HG02970 (cell line): Measurements from ENCODE around the gene ROR2.
A peak's percentile ranks its signal among the peaks of the same experiment; 100 is the strongest.

ENCODE experiments used
- ATAC-seq: cut with Tn5 transposase; IDR thresholded peaks from one replicate; pipeline ENCODE4 v1.9.1; 2021; ENCODE audit warnings: mild to moderate bottlenecking, moderate library complexity, moderate number of reproducible peaks; ENCODE audit not compliant: unreplicated experiment, low FRiP score

Gene ROR2

DNA sequence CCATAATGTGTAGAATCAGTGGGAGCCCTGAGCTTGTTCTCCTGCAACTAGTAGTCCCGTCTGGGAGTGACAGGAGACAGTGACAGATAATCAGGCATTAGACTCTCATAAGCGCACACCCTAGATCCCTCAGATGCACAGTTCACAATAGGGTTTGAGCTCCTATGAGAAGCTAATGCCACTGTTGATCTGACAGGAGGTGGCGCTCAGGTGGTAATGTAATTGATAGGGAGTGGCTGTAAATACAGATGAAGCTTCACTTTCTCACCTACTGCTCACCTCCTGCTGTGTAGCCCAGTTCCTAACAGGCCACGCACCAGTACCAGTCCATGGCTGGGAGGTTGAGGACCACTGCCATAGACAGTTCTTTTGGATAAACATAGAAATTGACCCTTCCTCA, 188.7 kb downstream of the ROR2 start:
- no peak for ATAC-seq

DNA sequence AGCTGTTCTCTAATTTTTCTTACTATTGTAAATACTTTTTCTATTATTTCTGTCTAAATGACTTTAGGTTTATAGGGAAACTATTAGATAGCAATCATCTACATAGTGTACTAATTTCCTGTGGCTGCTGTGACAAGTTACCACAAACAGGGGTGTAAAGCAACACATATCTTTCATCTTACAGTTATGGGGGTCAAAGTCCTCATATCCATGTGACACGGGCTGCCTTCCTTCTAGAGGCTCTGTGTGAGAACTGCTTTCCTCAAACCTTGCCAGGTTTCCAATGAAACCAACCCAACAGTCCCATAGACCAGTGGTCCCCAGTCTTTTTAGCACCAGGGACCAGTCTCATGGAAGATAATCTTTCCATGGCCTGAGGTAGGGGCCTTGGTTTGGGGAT, 189.1 kb downstream of the ROR2 start:
- ATAC-seq: no peak

DNA sequence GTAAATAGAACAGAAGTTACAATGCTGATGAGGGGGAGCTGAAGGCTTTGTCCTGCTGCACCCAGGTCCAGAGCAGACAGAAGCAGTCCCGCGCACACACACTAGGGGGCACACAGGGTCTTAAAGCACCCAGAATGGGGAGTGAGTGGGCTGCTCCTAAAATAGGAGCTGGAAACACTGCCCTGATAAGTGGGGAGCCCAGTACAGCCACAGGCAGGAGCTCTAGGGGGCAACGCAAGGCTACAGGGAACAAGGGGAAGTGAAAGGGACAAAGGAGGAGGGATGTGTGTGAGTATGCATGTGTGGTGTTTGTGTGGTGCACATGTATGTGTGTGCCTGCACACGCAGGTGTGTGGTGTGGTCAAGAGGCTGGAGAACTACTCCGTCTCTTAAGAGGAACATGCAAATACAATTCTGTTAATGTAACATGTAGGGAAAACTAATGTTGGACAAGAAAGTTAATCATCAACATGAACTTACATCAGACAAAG, 191.5 kb downstream of the ROR2 start:
- ATAC-seq: peak; percentile 74

DNA sequence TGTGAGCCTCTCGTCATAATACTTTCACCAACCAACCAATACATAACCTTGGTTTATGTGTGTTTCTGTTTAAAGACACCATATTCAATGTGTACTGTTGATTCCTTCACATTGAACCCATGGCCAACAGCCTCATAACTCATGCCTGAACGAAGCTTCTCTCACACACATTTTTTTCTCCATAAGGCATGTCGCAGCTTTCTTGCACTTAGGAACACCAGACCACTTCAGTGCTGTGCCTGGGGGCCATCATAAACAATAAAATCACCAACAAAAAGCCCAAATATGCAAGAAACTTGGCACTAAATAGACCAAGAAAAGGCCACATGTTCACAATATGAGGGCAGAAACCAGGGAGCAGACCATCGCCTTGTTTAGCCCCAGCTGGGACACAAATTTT, 192.2 kb downstream of the ROR2 start:
- no peak for ATAC-seq

DNA sequence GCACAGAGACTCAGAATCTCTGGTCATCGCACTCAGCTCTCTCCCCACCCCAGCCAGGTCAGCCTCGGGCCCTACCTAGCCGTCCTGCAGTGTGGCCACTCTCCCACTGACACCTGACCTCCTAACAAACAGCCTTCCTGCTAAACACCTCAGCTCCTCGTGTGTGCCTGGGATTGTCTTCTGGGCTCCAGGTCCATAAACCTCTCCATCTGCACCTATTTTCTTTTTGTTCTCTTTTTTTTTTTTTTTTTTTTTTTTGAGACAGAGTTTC, 193.6 kb downstream of the ROR2 start:
- ATAC-seq: no peak

DNA sequence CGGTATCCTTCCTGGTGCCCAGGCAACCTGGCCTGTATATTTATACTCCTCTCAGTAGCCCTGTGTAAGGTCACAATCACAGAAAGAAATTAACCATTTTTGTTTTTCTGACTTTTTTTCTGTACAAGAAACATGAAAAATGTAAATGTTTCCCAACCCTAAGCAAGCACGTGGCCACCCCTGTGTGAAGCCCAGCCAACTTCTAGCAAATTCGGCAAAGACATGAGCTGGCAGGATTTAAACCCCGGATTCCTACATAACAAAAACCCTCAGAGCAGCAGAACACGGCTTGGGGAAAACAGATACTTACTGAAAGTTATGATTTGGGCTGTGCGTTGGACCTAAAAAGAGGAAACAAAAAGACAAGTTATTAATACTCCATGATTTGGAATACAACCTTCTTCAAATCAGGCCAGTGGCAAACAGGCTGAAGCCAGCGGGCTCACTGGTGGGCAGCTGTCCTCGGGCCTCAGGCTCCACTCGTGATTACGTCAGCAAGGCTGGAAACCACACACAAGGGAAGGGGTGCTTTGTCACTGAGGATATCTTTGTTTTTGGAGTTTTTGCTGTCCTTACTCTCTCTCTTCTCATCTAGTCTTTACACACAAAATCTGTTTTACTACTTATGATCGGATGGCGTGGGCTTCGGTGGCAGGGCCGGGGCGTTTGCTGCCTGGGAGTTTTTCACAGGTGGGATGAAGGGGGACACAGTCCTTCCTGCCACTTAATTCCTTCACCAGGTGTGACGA, 194.1 kb downstream of the ROR2 start:
- ATAC-seq: no peak

DNA sequence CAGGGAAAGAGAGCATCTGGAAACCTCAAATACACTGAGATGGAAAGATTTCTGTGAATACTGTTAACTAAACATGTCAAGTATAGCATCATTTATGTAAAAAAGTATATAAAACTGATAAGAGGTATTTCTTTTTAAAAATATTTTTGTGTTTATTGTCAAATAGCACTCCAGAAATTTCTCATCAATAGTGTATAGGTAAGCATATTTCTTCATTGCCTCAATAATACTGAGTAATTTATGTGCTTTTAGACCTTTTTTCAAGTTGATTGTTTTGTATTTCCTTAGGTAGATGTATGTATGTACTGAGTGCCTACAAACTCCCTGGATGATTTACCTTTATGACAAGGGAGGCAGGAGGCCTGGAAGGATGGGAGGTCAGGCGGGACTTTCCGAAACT, 196.3 kb downstream of the ROR2 start:
- ATAC-seq: no peak

DNA sequence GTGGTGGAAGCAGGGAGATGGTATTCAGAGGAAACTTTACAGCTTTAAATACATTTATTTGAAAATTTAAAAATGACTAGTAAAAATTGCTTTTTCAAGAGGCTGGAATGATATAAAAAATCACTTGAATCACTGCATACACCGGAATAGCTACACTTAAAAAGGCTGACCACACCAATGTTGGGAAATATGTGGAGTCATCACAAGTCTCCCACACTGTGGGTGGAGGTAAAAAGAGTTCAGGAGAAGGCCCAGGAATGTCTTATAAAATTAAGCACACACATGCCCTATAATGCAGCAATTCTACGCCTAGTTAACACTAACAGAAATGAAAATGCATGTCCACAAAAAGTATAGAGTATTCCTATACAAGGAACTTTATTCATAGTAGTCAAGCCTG, 198.1 kb downstream of the ROR2 start:
- no peak for ATAC-seq

DNA sequence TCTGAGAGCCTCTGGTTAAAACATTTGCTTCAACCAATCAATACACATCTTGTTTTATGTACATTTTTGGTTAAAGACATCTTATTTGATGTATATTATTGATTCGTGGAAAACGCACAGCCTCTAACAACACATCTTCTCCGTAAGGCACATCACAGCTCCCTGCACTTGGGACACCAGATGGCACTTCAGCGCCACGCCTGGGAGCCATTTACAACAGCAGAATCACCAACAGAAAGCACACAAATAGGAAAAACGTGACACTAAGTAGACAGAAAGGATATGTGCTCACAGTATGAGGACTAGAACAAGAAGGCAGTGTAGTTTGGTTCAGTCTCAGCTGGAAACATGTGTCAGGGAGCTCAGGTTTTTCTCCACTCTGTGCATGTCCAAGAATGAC, 199.7 kb downstream of the ROR2 start:
- no peak for ATAC-seq

DNA sequence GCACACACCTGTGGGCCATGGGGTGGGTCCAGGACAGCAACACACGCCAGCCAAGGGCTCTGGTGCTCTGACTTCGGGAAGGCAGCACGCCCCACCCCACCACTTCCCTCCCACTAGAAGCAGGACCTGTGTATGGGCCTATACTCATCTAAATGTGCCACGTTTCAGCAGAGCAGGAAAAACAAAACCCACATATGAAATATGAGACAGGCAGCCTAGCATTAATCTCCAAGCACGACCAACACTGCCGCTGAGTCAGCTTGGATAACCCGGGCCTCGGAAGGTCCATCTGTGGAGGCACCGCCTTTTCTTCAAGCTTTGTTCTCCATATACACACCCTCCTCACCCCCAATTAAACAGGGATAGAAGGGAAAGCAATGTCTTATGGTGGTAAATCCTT, 203.1 kb downstream of the ROR2 start:
- ATAC-seq: no peak

DNA sequence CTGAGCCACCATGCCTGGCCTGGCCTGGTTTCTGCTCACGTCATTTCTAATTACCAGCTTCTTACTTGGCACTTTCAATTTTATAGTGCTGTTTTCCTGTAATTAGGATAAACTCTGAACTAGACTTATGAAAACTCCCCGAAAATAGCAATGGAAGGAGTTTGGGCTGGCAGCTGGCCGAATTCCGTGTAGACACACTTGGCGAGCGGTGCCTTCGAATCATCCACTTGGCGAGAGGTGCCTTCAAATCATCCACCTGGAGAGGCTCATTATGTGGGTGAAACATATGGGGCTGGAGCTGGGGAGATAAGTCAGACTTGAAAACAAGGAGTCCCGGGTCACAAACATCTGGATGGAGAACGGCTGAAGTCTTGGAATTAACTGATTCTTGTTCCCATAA, 203.7 kb downstream of the ROR2 start:
- ATAC-seq: no peak

DNA sequence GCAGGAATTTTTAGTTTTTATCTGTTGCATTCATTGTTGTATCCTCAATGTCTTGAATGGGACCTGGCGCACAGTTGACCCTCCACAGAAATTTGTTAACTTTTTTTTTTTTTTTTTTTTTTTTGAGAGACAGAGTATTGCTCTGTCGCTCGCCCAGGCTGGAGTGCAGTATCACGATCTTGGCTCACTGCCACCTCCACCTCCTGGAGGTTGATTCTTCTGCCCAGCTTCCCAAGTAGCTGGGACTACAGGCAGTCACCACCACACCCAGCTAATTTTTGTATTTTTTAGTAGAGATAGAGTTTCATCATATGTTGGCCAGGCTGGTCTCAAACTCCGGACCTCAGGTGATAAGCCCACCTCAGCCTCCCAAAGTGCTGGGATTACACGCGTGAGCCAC, 205.9 kb downstream of the ROR2 start:
- no peak for ATAC-seq

DNA sequence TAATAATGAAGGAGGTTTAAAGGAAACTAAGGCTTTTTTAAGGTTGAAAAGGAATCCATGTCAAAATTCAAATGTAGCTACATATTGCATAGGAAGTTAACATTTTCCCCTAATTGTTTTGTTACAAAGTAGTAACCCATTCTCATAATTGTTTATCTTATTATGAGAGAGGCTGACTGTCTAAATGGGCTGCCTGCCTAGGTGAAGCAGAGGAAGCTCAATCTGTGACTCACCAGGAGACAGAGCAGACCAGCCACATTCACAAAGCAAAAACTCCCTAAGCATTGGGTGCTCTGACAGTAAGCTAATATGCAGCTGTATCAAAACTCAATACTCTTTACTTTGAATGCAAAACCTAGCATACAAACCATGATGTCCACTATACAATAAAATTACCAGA, 208.5 kb downstream of the ROR2 start:
- no peak for ATAC-seq

DNA sequence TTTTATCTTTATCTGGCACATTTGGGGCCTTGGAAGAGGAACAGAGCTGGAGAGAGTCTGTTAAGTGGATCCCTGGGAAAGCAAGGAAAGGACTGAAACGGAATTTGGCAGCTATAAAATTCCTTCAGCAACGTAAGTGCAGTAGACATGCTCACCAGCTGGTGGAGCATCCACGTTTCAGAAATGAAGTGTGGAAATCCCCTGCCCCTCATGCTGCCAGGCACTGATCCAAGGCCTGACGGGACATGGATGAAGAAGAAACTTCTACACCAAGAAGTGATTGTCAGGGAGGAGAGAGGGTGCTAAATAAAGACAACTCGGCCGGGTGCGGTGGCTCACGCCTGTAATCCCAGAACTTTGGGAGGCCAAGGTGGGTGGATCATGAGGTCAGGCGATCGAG, 209.3 kb downstream of the ROR2 start:
- no peak for ATAC-seq

DNA sequence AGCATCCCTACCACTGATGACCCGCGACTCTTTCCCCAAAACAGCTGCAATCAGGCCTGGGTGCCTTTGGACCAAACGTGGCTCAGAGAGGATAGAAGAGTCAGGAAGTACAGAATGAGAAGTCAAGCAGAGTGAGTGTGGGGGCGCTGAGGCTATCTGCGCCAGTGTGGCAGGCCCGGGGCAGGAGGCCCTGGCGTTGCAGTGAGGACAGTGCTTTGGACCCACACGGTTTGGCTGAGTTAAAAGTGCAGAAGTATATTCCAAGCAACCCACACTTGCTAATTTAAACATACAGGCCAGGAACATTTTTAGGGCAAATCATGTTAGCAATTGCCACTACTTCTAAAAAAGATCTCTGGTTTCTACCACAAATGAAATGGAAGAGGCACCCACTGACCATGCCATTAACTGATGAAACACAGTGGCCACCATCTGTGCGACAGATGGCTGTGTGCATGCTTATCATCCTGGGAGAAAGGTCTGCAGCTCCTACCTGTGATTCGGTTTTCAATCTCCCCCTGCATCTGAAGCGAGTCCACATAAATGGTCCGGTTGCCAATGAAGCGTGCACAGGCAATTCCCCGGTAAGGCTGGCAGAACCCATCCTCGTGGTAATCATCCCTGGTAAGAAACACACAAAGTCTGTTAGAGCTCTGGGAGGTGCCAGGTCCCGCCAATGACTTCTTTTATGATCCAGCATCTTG, 213.0 kb downstream of the ROR2 start:
- ATAC-seq: no peak

DNA sequence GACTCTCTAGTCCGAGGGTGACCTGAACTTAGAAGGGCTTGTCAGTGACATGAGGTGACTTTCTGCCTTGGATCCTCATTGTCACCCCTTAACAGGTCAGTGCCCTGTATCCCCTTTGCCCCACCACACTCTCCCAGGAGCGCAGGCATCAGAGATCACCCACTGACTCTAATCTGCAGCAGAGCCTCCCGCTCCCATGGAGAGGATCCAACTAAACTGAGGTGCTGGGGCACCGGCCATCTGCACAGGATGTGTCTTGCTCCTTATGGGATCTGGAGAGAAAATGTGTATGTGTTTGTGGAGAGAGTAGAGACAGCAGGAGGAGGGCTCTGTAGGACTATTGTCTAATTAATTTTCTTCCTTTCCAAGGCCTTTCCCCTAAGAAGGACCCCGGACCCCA, 213.7 kb downstream of the ROR2 start:
- ATAC-seq: no peak

DNA sequence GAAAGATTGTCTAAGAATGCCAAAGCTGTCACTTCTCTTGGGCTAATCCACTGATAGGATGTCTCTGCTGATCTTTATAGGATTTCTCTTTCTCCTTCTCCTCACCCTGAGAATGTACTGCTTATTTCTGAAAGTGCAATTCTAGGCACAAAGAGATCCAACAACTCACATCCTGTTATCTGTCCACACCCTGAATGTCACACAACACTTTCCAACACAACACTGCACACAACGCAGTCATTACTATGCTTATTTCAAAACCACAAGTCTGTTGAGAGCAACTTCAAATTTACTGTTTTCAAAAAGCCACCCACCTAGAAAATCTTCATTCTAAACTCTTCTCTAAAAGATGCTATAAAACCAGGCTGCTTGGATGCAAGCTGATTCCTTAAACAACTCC, 215.0 kb downstream of the ROR2 start:
- no peak for ATAC-seq

DNA sequence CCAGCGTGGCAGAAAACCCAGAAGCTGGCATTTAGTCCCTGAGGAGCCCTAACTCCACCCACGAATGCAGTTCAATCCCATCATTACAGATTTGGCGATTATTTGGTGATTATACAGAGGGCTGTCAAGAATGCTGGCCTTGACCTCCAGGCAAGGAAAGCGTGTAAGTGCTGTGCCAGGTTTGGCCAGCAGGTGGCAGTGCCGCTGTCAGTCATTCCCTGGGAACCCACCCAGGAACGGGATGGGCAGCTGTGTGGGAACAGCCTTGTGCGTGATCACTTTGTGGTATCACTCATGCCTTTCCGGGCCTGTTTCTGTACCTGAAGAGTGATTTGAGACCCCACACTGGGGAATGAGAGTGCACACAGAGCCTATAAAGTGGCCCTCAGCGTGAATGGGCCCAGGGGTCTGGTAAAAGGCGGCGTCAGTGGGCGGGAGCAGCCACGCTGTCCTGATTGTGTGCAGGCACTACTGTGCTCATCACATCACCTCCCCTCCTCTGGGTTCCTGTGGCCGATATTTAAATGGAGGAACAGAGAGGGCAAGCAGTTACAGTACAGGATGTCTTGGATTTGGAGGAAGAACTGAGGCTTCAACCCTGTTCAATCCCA, 215.6 kb downstream of the ROR2 start:
- ATAC-seq: no peak

DNA sequence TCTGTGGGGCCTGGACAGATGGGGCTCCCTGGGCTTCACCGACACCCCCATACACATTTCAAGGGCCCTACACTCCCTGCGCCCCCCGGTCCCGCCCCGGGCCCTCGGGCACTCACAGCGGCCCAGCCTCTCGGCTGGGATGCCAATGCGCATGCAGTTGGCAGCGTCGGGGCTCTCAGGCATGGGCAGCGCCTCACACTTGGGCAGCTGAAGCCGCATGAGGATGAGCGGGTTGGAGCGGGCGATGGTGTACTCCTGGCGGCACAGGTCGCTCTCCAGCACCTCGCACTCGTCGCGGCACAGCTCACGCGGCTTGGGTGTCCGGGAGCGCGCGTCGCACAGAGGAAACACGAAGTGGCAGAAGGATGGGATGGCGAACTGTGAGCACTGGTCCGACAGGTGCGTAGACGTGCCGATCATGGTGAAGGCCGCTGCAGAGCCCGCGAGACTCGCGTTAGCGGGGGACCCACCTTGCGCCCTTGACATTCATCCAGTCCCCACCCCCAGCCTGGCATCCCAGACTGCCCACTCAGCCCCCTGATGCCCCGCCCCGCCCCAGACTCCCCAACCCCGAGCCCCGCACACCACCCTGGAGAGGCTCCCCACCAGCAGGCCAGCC, 216.9 kb downstream of the ROR2 start:
- ATAC-seq: no peak

DNA sequence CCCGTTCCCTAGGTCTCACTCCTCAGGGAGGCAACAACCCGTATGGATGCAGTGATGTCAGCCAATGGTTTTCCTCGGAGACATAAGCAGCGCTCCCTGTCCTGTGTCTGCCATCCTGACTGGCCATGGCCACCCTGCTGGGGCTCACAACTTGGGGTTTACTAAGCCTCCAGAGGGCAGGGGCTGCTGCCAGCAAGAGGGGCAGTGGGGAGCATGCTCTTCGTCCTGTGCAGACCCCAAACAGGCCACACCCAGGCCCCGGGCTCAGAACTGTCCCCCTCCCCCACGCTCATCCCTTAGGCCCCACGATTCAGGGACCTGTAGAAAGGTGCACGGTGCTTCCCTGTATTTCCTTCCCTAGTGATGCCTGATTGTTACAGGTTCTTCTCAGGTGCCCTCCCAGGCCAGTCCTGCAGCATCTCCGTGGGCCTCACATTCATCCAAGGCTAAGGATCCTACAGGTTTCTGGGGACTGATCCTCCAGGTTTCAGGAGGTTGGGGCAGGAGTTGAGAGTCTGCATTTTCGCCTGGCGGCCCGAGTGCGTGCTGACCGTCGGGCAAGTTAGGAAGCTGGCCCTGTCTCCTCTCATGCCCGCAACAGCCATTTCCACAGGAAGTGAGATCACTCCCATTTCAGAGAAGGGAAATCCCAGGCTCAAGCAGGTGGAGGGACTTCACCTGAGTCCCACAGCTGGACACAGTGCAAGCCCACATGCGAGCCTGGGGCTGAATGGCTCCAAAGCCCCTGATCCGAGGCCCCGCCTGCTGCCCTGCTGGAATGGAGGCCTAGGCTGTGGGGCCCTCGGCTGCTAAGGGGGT, 217.6 kb downstream of the ROR2 start:
- no peak for ATAC-seq

DNA sequence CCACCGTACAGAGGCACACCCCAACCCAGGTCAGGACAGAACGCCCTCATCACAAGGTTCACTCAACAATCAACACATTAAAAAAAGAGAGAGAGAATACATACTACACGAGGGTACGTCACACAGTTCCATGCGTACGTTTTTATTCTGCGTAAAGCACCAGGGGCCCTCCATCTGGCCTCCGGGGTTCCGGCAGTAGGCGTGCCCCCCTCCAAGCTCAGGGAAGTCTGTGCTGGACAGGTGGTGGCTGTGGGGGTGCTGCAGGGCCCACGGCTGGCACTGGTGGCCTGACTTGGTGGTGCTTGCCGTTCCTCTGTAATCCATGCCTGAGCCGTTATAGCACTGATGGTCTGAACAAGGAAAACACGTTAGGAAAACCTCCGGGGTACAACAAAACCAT, 219.2 kb downstream of the ROR2 start:
- ATAC-seq: no peak
